Suprapubic skin (tissue), 4 donors: ENCODE measurements around the gene RCAN2. TPM values are rescaled to one million over a fixed set of nuclear protein-coding genes. Genes with fewer than 3 reads are reported as not detected.
A peak's percentile ranks its signal among the peaks of the same experiment; 100 is the strongest.

ENCODE experiments used
- DNase-seq, 2 donors: peaks; one replicate each; pipeline ENCODE4 v3.0.0-alpha.2; 2019; ENCODE audit warnings: low spot score in 2 of 2
- H3K27ac ChIP-seq: fragments of 200-600 bp; sonication (generic); one replicate; pipeline ENCODE4 v1.5.1; 2019
- H3K27me3 ChIP-seq: fragments of 200-600 bp; sonication (generic); one replicate; pipeline ENCODE4 v1.5.1; 2019
- H3K36me3 ChIP-seq: fragments of 200-600 bp; sonication (generic); one replicate; pipeline ENCODE4 v1.5.1; 2019
- H3K4me1 ChIP-seq: fragments of 200-600 bp; sonication (generic); one replicate; pipeline ENCODE4 v1.5.1; 2019
- H3K4me3 ChIP-seq: fragments of 200-600 bp; sonication (generic); one replicate; pipeline ENCODE4 v1.5.1; 2019; ENCODE audit warnings: mild to moderate bottlenecking
- H3K9me3 ChIP-seq: fragments of 200-600 bp; sonication (generic); one replicate; pipeline ENCODE4 v1.5.1; 2019
- EP300 ChIP-seq: sonication (generic); formaldehyde crosslinking; IDR thresholded peaks from one replicate; pipeline ENCODE4 v1.6.1; 2017; ENCODE audit warnings: antibody characterized with exemption
- POLR2A ChIP-seq, 2 donors: fragments of 450-650 bp; IDR thresholded peaks; one replicate each; pipeline ENCODE4 v1.6.1; 2017; ENCODE audit warnings: antibody characterized with exemption in 2 of 2, mild to moderate bottlenecking in 2 of 2, moderate library complexity in 2 of 2
- POLR2AphosphoS5 ChIP-seq, 3 donors: sonication (generic); formaldehyde crosslinking; IDR thresholded peaks; one replicate each; pipeline ENCODE4 v1.6.1; 2017; ENCODE audit warnings: antibody characterized with exemption in 3 of 3
- WGBS: methylation state at CpG from one replicate; pipeline ENCODE4 v1.1.5; 2018; 5-methylcytosine and 5-hydroxymethylcytosine counted together
- total RNA-seq, 4 donors: library from RNA; depleted of rRNA; stranded (reverse); fragments of >200 nt; gene quantifications; one replicate each; pipeline ENCODE4 v1.1.0, GENCODE V29; 2016
- TF ChIP-seq, protein P1 (sequence below), 2 donors: fragments of 200-600 bp in 1 of 2; fragments of 450-650 bp in 1 of 2; sonication (generic) in 1 of 2; IDR thresholded peaks; one replicate each; pipeline ENCODE4 v1.5.1; 2016 to 2019; ENCODE audit warnings: antibody characterized with exemption in 2 of 2, mild to moderate bottlenecking in 1 of 2, moderate library complexity in 1 of 2

The RCAN2 gene
- total RNA-seq, 4 donors from 2014 or later = 6.7 to 15.3 (median 13.8) TPM

DNA sequence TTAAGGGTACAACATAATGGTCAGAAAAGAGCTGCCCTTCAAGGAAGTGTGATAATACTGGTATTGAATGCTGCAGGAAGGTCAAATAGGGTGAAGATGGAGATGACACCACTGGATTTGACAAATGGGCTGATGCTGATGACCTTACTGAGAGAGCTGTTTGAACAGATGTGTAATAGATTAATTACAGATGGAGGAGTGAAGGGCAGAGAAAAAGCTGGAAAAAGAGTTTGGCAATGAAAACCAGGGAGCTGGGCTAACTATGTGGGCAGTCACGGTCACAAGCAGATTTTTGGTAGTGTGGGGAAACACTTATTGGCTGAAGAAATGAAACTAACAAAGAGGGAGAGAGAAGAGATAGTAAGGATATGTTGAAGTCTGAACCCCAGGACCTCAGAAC lies 236.9 kb downstream of the RCAN2 start:
- no peak for DNase-seq
- no peak overlapping the region for H3K4me3 ChIP-seq
- 63% methylated on average over 1 of the region's 1 CpG for WGBS

DNA sequence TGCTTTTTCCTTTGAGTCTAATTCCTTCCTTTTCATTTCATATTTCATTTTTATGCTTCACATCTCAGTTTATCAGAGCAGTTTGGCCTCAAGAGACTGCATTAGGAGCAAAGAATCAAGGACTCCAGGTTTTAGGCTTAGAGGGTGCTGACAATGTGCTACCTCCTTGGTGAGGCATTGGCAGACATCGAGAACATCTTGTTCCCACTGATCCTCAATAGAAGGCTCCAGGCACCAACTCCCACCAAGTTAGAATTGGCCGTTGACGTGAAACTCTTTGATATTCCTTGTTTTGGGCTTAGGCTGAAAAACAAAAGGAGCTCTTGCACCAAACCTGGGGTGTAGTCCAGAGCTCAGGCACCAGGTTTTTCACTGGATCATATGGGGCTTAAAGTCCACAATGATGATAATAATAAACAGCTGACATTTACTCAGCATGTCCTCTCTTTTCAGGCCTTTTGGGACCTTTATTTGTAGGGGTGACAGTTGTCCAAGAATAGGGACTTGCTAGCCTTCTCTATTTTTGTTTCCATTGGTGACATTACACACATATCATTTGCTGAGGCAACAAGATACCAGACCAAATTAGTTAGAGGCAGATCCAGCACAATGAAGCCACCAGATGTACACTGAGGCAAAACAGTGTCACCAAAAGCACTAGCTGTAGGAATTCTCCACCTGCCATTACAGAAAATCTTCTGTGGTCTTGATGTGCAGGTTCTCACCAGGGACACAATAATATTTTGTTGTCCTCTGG lies 239.5 kb downstream of the RCAN2 start:
- DNase-seq = no peak
- Histone ChIP-seq H3K27me3 (no peaks in the 10 kb centered on the region), H3K36me3 (no peaks in the 10 kb centered on the region), H3K4me3 (no peak overlapping the region), H3K4me1 (peaks cover 10% of the 10 kb centered on the region), H3K9me3 (no peaks in the 10 kb centered on the region), H3K27ac (peak overlapping the region; percentile 79)
- 49% methylated on average over 3 of the region's 3 CpGs for WGBS
- TF ChIP-seq POLR2A (IDR thresholded peaks at IDR 0.05) (no peak), EP300 (no peak), POLR2AphosphoS5 (IDR thresholded peaks at IDR 0.05) (no peak)
- TF ChIP-seq, protein P1, sequence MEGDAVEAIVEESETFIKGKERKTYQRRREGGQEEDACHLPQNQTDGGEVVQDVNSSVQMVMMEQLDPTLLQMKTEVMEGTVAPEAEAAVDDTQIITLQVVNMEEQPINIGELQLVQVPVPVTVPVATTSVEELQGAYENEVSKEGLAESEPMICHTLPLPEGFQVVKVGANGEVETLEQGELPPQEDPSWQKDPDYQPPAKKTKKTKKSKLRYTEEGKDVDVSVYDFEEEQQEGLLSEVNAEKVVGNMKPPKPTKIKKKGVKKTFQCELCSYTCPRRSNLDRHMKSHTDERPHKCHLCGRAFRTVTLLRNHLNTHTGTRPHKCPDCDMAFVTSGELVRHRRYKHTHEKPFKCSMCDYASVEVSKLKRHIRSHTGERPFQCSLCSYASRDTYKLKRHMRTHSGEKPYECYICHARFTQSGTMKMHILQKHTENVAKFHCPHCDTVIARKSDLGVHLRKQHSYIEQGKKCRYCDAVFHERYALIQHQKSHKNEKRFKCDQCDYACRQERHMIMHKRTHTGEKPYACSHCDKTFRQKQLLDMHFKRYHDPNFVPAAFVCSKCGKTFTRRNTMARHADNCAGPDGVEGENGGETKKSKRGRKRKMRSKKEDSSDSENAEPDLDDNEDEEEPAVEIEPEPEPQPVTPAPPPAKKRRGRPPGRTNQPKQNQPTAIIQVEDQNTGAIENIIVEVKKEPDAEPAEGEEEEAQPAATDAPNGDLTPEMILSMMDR (IDR thresholded peaks at IDR 0.05) = no peak

More for the DNA sequence above, 236.9 kb downstream of the RCAN2 start:
- Histone ChIP-seq H3K9me3 (no peaks in the 10 kb centered on the region), H3K27me3 (no peaks in the 10 kb centered on the region), H3K27ac (peak overlapping the region; percentile 64), H3K36me3 (no peaks in the 10 kb centered on the region), H3K4me1 (peaks cover 10% of the 10 kb centered on the region)
- TF ChIP-seq POLR2AphosphoS5 (IDR thresholded peaks at IDR 0.05) = peak in 1 of 3 donors; percentile 32
- TF ChIP-seq POLR2A (IDR thresholded peaks at IDR 0.05) = no peak
- TF ChIP-seq, protein P1 (IDR thresholded peaks at IDR 0.05) = no peak
- no peak for TF ChIP-seq EP300

DNA sequence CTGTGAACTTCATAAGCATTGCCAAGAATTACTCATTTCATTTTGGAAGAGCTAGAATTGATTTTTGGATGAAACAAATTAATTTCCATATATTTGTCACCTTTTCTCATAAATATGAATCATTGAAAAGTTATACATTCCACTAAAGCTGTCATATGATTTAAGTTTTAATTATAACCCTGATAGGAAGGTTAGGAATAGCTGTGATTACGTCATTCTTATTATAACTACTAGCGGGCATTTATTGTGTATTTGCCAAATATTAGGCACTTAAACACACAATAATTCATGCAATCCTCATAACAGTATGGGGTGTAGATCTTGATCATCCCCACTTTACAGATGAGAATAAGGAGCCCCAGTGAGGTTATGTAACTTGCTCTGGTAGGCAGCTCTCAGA lies 243.1 kb downstream of the RCAN2 start:
- Histone ChIP-seq H3K4me1 (no peaks in the 10 kb centered on the region), H3K36me3 (no peaks in the 10 kb centered on the region), H3K27ac (no peak overlapping the region), H3K4me3 (no peak overlapping the region), H3K27me3 (no peaks in the 10 kb centered on the region), H3K9me3 (no peaks in the 10 kb centered on the region)
- no peak for TF ChIP-seq POLR2A (IDR thresholded peaks at IDR 0.05)
- TF ChIP-seq POLR2AphosphoS5 (IDR thresholded peaks at IDR 0.05) = no peak
- TF ChIP-seq, protein P1 (IDR thresholded peaks at IDR 0.05) = no peak
- TF ChIP-seq EP300 = no peak
- WGBS = 88% methylated on average over 2 of the region's 2 CpGs
- no peak for DNase-seq

DNA sequence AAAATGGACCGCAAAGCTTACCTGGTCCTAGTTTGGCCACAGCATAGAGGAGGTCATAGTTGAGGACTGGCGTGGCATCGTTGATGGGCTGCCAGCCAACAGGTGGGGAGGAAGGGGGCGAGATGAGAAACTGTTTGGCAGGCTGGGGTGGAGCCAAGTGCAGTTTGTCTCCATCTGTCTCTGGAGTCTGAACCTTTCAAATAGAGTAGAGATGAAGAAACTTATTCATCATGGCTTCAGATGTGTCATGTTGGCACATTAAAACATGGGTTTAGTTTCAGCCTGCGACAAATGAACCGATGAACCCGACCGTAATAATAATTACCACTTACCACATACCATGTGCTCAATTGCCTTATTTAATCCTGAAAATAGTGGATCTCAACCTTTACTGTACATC lies 244.5 kb downstream of the RCAN2 start:
- H3K27me3 ChIP-seq = no peaks in the 10 kb centered on the region
- H3K36me3 ChIP-seq = no peaks in the 10 kb centered on the region
- no peak overlapping the region for H3K27ac ChIP-seq
- WGBS = 94% methylated on average over 8 of the region's 8 CpGs
- TF ChIP-seq POLR2A (IDR thresholded peaks at IDR 0.05) (no peak), POLR2AphosphoS5 (IDR thresholded peaks at IDR 0.05) (no peak), EP300 (no peak)
- TF ChIP-seq, protein P1 (IDR thresholded peaks at IDR 0.05) = no peak
- no peaks in the 10 kb centered on the region for H3K9me3 ChIP-seq
- no peaks in the 10 kb centered on the region for H3K4me1 ChIP-seq
- no peak overlapping the region for H3K4me3 ChIP-seq
- no peak for DNase-seq

DNA sequence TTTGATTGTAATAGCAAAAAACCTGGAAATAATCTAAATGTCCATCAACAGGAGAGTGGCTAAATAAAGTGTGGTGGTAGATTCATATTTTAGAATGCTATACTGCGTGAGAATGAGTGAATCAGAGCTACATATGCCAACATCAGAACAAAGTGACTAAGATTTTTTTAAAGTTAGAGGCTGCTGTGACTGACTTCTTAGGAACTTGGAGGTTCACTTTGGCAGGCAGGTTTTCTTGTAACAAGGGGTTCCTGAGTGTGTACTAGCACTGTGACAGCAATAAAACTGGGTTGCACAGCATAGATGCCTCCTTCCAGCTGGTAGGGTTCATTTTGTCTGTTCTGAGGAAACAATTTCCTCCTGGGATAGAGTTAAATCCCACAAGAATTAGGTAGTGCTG lies 245.2 kb downstream of the RCAN2 start:
- WGBS = 85% methylated on average over 1 of the region's 1 CpG
- H3K36me3 ChIP-seq = no peaks in the 10 kb centered on the region
- H3K27ac ChIP-seq = no peak overlapping the region
- TF ChIP-seq POLR2AphosphoS5 (IDR thresholded peaks at IDR 0.05) = no peak
- TF ChIP-seq, protein P1 (IDR thresholded peaks at IDR 0.05) = no peak
- no peak for TF ChIP-seq EP300
- TF ChIP-seq POLR2A (IDR thresholded peaks at IDR 0.05) = no peak
- no peak overlapping the region for H3K4me3 ChIP-seq
- H3K9me3 ChIP-seq = no peaks in the 10 kb centered on the region
- no peaks in the 10 kb centered on the region for H3K27me3 ChIP-seq
- no peaks in the 10 kb centered on the region for H3K4me1 ChIP-seq
- DNase-seq = no peak
